ENCODE results near the gene IFT81.

Gene IFT81

GRCh38 chr12:110159671-110160245 lies 35.6 kb downstream of the IFT81 start:
- no peak for DNase-seq

- DNase-seq: no peak
Observed at GRCh38 chr12:110165540-110166159, 41.5 kb downstream of the IFT81 start.

- DNase-seq: no peak
Observed at GRCh38 chr12:110168732-110169455, 44.7 kb downstream of the IFT81 start.

GRCh38 chr12:110170535-110171185 lies 46.5 kb downstream of the IFT81 start:
- DNase-seq: no peak

GRCh38 chr12:110171186-110171538 lies 47.0 kb downstream of the IFT81 start:
- no peak for DNase-seq

GRCh38 chr12:110171636-110172035 lies 47.5 kb downstream of the IFT81 start:
- no peak for DNase-seq

- DNase-seq: no peak
Observed at GRCh38 chr12:110174373-110174996, 50.3 kb downstream of the IFT81 start.

- no peak for DNase-seq
Observed at GRCh38 chr12:110175201-110175600, 51.0 kb downstream of the IFT81 start.

GRCh38 chr12:110176745-110177144 lies 52.6 kb downstream of the IFT81 start:
- DNase-seq: no peak

GRCh38 chr12:110179291-110179690 lies 55.1 kb downstream of the IFT81 start:
- no peak for DNase-seq

- no peak for DNase-seq
Observed at GRCh38 chr12:110180591-110181005, 56.4 kb downstream of the IFT81 start.

GRCh38 chr12:110182281-110182680 lies 58.1 kb downstream of the IFT81 start:
- DNase-seq: no peak

- DNase-seq: no peak
Observed at GRCh38 chr12:110183386-110183785, 59.2 kb downstream of the IFT81 start.

GRCh38 chr12:110185626-110186025 lies 61.5 kb downstream of the IFT81 start:
- no peak for DNase-seq

- no peak for DNase-seq
Observed at GRCh38 chr12:110186059-110186458, 61.9 kb downstream of the IFT81 start.

- DNase-seq: no peak
Observed at GRCh38 chr12:110193196-110193595, 69.0 kb downstream of the IFT81 start.

- DNase-seq: no peak
Observed at GRCh38 chr12:110197003-110197402, 72.8 kb downstream of the IFT81 start.

GRCh38 chr12:110198386-110198785 lies 74.2 kb downstream of the IFT81 start:
- no peak for DNase-seq

- DNase-seq: no peak
Observed at GRCh38 chr12:110199339-110200123, 75.4 kb downstream of the IFT81 start.

- DNase-seq: no peak
Observed at GRCh38 chr12:110200124-110200417, 75.9 kb downstream of the IFT81 start.

GRCh38 chr12:110201995-110202394 lies 77.8 kb downstream of the IFT81 start:
- DNase-seq: no peak

GRCh38 chr12:110203546-110203945 lies 79.4 kb downstream of the IFT81 start:
- no peak for DNase-seq

- DNase-seq: no peak
Observed at GRCh38 chr12:110205931-110206330, 81.8 kb downstream of the IFT81 start.

Data from activated CD8-positive, alpha-beta memory T cell treated with anti-CD3 and anti-CD28 coated beads, Interleukin-2, amount 50 U/mL, for 48 hours (primary cell).